ENCODE data around the gene KCNAB1.

- TF ChIP-seq, protein P1, sequence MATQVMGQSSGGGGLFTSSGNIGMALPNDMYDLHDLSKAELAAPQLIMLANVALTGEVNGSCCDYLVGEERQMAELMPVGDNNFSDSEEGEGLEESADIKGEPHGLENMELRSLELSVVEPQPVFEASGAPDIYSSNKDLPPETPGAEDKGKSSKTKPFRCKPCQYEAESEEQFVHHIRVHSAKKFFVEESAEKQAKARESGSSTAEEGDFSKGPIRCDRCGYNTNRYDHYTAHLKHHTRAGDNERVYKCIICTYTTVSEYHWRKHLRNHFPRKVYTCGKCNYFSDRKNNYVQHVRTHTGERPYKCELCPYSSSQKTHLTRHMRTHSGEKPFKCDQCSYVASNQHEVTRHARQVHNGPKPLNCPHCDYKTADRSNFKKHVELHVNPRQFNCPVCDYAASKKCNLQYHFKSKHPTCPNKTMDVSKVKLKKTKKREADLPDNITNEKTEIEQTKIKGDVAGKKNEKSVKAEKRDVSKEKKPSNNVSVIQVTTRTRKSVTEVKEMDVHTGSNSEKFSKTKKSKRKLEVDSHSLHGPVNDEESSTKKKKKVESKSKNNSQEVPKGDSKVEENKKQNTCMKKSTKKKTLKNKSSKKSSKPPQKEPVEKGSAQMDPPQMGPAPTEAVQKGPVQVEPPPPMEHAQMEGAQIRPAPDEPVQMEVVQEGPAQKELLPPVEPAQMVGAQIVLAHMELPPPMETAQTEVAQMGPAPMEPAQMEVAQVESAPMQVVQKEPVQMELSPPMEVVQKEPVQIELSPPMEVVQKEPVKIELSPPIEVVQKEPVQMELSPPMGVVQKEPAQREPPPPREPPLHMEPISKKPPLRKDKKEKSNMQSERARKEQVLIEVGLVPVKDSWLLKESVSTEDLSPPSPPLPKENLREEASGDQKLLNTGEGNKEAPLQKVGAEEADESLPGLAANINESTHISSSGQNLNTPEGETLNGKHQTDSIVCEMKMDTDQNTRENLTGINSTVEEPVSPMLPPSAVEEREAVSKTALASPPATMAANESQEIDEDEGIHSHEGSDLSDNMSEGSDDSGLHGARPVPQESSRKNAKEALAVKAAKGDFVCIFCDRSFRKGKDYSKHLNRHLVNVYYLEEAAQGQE (IDR thresholded peaks at IDR 0.05; ENCODE audit: low read depth, low read length): no peak
- TF ChIP-seq ESRRA (IDR thresholded peaks at IDR 0.05; ENCODE audit: low read length): no peak
- no peak for TF ChIP-seq CTCF (IDR thresholded peaks at IDR 0.05 in 2 of 3, conservative IDR thresholded peaks at IDR 0.05 in 1 of 3; ENCODE audit: control insufficient read depth in 2 of 3, extremely low read depth in 1 of 3, insufficient read depth in 1 of 3, low read depth in 3 of 3, low read length in 3 of 3)
- TF ChIP-seq BCL3 (IDR thresholded peaks at IDR 0.05; ENCODE audit: borderline replicate concordance, insufficient read depth, low read depth, low read length, poor library complexity, severe bottlenecking): no peak
- TF ChIP-seq CREB1 (IDR thresholded peaks at IDR 0.05; ENCODE audit: low read depth): no peak
- no peak for TF ChIP-seq SMAD1 (IDR thresholded peaks at IDR 0.05; ENCODE audit: low read depth, partially characterized antibody)
- TF ChIP-seq POLR2A (IDR thresholded peaks at IDR 0.05; ENCODE audit: low read depth, low read length): no peak
- TF ChIP-seq RCOR1 (conservative IDR thresholded peaks at IDR 0.05; ENCODE audit: low read depth, low read length): no peak
- TF ChIP-seq ZSCAN29 (IDR thresholded peaks at IDR 0.05): no peak
- no peak for TF ChIP-seq RBBP5 (conservative IDR thresholded peaks at IDR 0.05)
- TF ChIP-seq SIN3A (IDR thresholded peaks at IDR 0.05; ENCODE audit: low read depth, low read length): no peak
- no peak for TF ChIP-seq GATAD2B (conservative IDR thresholded peaks at IDR 0.05; ENCODE audit: low read depth)
These were observed 26.4 kb upstream of the KCNAB1 start for GRCh38 chr3:156093964-156094363.
